ENCODE measurements around the gene AKT2.
"Not testable (repeated sequence)": the region's sequence is repeated elsewhere in the genome, so short reads cannot be mapped to it uniquely, and the experiment has no call there.

Gene AKT2
- 140 to 189 reads per million in 2 donors for total RNA-seq

- peak; percentile 77 for DNase-seq
These were observed at the start of gene AKT2 for GRCh38 chr19:40284501-40285352. Gene AKT2, minus strand, starts transcription at chr19:40285345. Its CDS starts 20,078 bp downstream, at chr19:40265267.

GRCh38 chr19:40333083-40333482 is 47.9 kb upstream of the AKT2 start:
- not testable (repeated sequence) for DNase-seq

GRCh38 chr19:40332669-40333068 is 47.5 kb upstream of the AKT2 start:
- no peak for DNase-seq

- no peak for DNase-seq
These were observed 45.9 kb upstream of the AKT2 start for GRCh38 chr19:40331052-40331451.

- no peak for DNase-seq
These were observed 41.1 kb upstream of the AKT2 start for GRCh38 chr19:40326201-40326600.

- DNase-seq: no peak
These were observed 38.6 kb upstream of the AKT2 start for GRCh38 chr19:40323705-40324104.

GRCh38 chr19:40322951-40323615 is 37.9 kb upstream of the AKT2 start:
- DNase-seq: no peak

GRCh38 chr19:40322271-40322610 is 37.1 kb upstream of the AKT2 start:
- DNase-seq: no peak

- DNase-seq: no peak
These were observed 36.6 kb upstream of the AKT2 start for GRCh38 chr19:40321566-40322270.

GRCh38 chr19:40321076-40321475 is 35.9 kb upstream of the AKT2 start:
- no peak for DNase-seq

GRCh38 chr19:40320558-40320935 is 35.4 kb upstream of the AKT2 start:
- DNase-seq: no peak

- no peak for DNase-seq
These were observed 32.2 kb upstream of the AKT2 start for GRCh38 chr19:40317338-40317737.

GRCh38 chr19:40315812-40316470 is 30.8 kb upstream of the AKT2 start:
- no peak for DNase-seq

GRCh38 chr19:40314656-40315055 is 29.5 kb upstream of the AKT2 start:
- DNase-seq: no peak

GRCh38 chr19:40313229-40313983 is 28.3 kb upstream of the AKT2 start:
- no peak for DNase-seq

- DNase-seq: no peak
These were observed 27.4 kb upstream of the AKT2 start for GRCh38 chr19:40312533-40312932.

- DNase-seq: no peak
These were observed 24.5 kb upstream of the AKT2 start for GRCh38 chr19:40309666-40310065.

GRCh38 chr19:40305403-40305802 is 20.3 kb upstream of the AKT2 start:
- DNase-seq: no peak

GRCh38 chr19:40304306-40304705 is 19.2 kb upstream of the AKT2 start:
- no peak for DNase-seq

GRCh38 chr19:40303765-40304164 is 18.6 kb upstream of the AKT2 start:
- no peak for DNase-seq

- DNase-seq: no peak
These were observed 17.3 kb upstream of the AKT2 start for GRCh38 chr19:40302224-40303011.

- DNase-seq: no peak
These were observed 15.5 kb upstream of the AKT2 start for GRCh38 chr19:40300668-40301067.

Measured in activated gamma-delta T cell (primary cell).